DND-41 (cell line): Measurements from ENCODE around the gene BAX.

ENCODE experiments used
- ATAC-seq: fragments of 200-7000 bp; cut with Tn5 transposase; 3 replicates; pipeline ENCODE4 v1.9.1; 2021; ENCODE audit warnings: low read depth; ENCODE audit not compliant: insufficient read depth
- DNase-seq: peaks from one replicate; pipeline ENCODE4 v3.0.0-alpha.2; 2020
- H2AFZ ChIP-seq: 2 replicates; pipeline ENCODE4 v1.6.0; 2012; ENCODE audit warnings: low read depth, low read length
- H3K27ac ChIP-seq: 2 replicates; pipeline ENCODE4 v1.5.1; 2012; ENCODE audit warnings: low read length, inconsistent platforms
- H3K27me3 ChIP-seq: fragments of 200-600 bp; sonication (generic); 2 replicates; pipeline ENCODE4 v1.6.0; 2012; ENCODE audit warnings: low read length, mild to moderate bottlenecking, inconsistent platforms; ENCODE audit not compliant: insufficient read depth, poor library complexity
- H3K36me3 ChIP-seq: 2 replicates; pipeline ENCODE4 v1.5.1; 2012; ENCODE audit warnings: low read length, inconsistent platforms; ENCODE audit not compliant: insufficient read depth
- H3K4me1 ChIP-seq: 2 replicates; pipeline ENCODE4 v1.5.1; 2012; ENCODE audit warnings: mild to moderate bottlenecking, low read length; ENCODE audit not compliant: insufficient read depth
- H3K4me2 ChIP-seq: 2 replicates; pipeline ENCODE4 v1.6.0; 2012; ENCODE audit warnings: mild to moderate bottlenecking, moderate library complexity, low read length, inconsistent platforms; ENCODE audit not compliant: insufficient read depth
- H3K4me3 ChIP-seq, 2 experiments: fragments of 200-600 bp in 1 of 2; shearing (Covaris generic) in 1 of 2; 2 replicates each; pipeline ENCODE4 v1.5.1; 2012 to 2016; ENCODE audit warnings: inconsistent platforms in 2 of 2, low read length in 2 of 2, mild to moderate bottlenecking in 2 of 2, low read depth in 1 of 2, moderate library complexity in 1 of 2
- H3K79me2 ChIP-seq: 2 replicates; pipeline ENCODE4 v1.6.0; 2012; ENCODE audit warnings: low read length, inconsistent platforms; ENCODE audit not compliant: insufficient read depth
- H3K9ac ChIP-seq: 2 replicates; pipeline ENCODE4 v1.6.0; 2012; ENCODE audit warnings: low read depth, mild to moderate bottlenecking, inconsistent platforms, low read length, moderate library complexity
- H3K9me3 ChIP-seq: 2 replicates; pipeline ENCODE4 v1.5.1; 2012; ENCODE audit warnings: low read length, moderate library complexity, mild to moderate bottlenecking, inconsistent platforms; ENCODE audit not compliant: insufficient read depth, severe bottlenecking
- H4K20me1 ChIP-seq: 2 replicates; pipeline ENCODE4 v1.6.0; 2012; ENCODE audit warnings: low read length; ENCODE audit not compliant: insufficient read depth
- EZH2 ChIP-seq: IDR thresholded peaks from 3 replicates; pipeline ENCODE4 v1.6.1; 2012; ENCODE audit warnings: borderline replicate concordance, low read depth, mild to moderate bottlenecking, moderate library complexity, low read length, inconsistent platforms; ENCODE audit not compliant: severe bottlenecking
- TF ChIP-seq, protein P1 (sequence below): IDR thresholded peaks from 2 replicates; pipeline ENCODE4 v1.5.1; 2012; ENCODE audit warnings: borderline replicate concordance, low read length, moderate library complexity, mild to moderate bottlenecking; ENCODE audit not compliant: poor library complexity, severe bottlenecking; ENCODE audit errors: extremely low read depth

BAX gene

GRCh38 chr19:49004964-49005614, 50.4 kb downstream of the BAX start:
- TF ChIP-seq EZH2 = no peak
- TF ChIP-seq, protein P1, sequence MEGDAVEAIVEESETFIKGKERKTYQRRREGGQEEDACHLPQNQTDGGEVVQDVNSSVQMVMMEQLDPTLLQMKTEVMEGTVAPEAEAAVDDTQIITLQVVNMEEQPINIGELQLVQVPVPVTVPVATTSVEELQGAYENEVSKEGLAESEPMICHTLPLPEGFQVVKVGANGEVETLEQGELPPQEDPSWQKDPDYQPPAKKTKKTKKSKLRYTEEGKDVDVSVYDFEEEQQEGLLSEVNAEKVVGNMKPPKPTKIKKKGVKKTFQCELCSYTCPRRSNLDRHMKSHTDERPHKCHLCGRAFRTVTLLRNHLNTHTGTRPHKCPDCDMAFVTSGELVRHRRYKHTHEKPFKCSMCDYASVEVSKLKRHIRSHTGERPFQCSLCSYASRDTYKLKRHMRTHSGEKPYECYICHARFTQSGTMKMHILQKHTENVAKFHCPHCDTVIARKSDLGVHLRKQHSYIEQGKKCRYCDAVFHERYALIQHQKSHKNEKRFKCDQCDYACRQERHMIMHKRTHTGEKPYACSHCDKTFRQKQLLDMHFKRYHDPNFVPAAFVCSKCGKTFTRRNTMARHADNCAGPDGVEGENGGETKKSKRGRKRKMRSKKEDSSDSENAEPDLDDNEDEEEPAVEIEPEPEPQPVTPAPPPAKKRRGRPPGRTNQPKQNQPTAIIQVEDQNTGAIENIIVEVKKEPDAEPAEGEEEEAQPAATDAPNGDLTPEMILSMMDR = no peak
- ATAC-seq = no peak
- no peak overlapping the region for H3K9ac ChIP-seq
- H3K9me3 ChIP-seq = no peaks in the 10 kb centered on the region
- DNase-seq = no peak
- peaks cover 9% of the 10 kb centered on the region for H4K20me1 ChIP-seq
- H3K4me2 ChIP-seq = no peak overlapping the region
- no peak overlapping the region for H2AFZ ChIP-seq
- H3K4me3 ChIP-seq = no peak overlapping the region
- H3K27me3 ChIP-seq = no peaks in the 10 kb centered on the region
- H3K27ac ChIP-seq = no peak overlapping the region
- peaks cover 79% of the 10 kb centered on the region for H3K36me3 ChIP-seq
- peaks cover 4% of the 10 kb centered on the region; the same call in 1 of the 2 replicates for H3K79me2 ChIP-seq
- H3K4me1 ChIP-seq = no peaks in the 10 kb centered on the region

GRCh38 chr19:49006905-49007304, 52.2 kb downstream of the BAX start:
- Histone ChIP-seq H3K9ac (no peak overlapping the region), H3K9me3 (no peaks in the 10 kb centered on the region), H3K27me3 (no peaks in the 10 kb centered on the region), H3K4me2 (no peak overlapping the region), H4K20me1 (peaks cover 19% of the 10 kb centered on the region), H3K4me1 (no peaks in the 10 kb centered on the region), H2AFZ (no peak overlapping the region), H3K4me3 (no peak overlapping the region), H3K79me2 (no peaks in the 10 kb centered on the region), H3K36me3 (peaks cover 87% of the 10 kb centered on the region), H3K27ac (no peak overlapping the region)
- DNase-seq (no peak), ATAC-seq (no peak)
- TF ChIP-seq, protein P1 = no peak
- no peak for TF ChIP-seq EZH2

DNA sequence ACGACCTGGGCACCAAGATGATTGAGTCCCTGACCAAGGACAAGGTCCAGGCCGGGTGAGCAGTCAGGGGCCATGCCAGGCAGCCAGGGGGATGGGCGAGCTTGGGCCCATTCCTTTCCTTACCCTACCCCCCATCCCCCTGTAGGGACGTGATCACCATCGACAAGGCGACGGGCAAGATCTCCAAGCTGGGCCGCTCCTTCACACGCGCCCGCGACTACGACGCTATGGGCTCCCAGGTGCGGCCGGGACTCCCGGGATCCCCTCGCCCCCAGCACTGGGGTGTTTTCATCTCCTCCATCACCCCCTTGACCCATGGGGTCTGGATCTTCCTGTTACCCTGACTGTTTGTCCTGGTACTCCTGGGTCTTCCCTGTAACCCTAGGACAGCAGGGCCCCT, 55.2 kb downstream of the BAX start:
- Histone ChIP-seq H3K9me3 (no peaks in the 10 kb centered on the region), H3K36me3 (peaks cover 85% of the 10 kb centered on the region)
- TF ChIP-seq, protein P1 = no peak
- no peak for TF ChIP-seq EZH2

More for the DNA sequence above, 55.2 kb downstream of the BAX start:
- DNase-seq (no peak), ATAC-seq (no peak)
- H3K4me1 ChIP-seq = no peaks in the 10 kb centered on the region
- no peak overlapping the region for H3K9ac ChIP-seq
- no peak overlapping the region for H3K4me2 ChIP-seq
- H3K4me3 ChIP-seq = no peak overlapping the region
- H2AFZ ChIP-seq = no peak overlapping the region
- no peaks in the 10 kb centered on the region for H3K79me2 ChIP-seq
- H3K27ac ChIP-seq = no peak overlapping the region
- no peaks in the 10 kb centered on the region for H3K27me3 ChIP-seq
- peaks cover 24% of the 10 kb centered on the region for H4K20me1 ChIP-seq
